Kidney capillary endothelial cell (primary cell): ENCODE measurements around the gene ROR2.

Experiments used
- DNase-seq: peaks from one replicate; pipeline ENCODE4 v3.0.0-alpha.2; 2018; ENCODE audit warnings: low spot score

Gene ROR2

DNA sequence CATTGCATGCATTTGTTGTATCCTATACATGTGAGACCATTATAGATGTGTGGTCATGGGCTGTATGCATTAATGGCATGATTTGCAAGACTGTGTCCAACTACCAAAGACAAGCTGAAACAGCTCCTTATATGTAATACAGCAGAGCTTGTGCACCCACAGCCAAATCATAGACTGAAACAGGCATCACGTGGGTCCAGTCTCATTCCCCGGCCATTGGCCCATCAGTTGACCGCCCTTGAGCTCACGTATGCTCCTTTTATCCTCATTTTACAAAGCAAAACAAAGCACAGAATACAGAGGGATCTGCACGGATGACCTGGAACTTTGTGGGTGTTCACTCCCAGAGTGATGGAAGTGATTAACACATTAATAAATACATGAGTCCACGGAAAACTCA, 109.1 kb downstream of the ROR2 start:
- no peak for DNase-seq

GRCh38 chr9:91840469-91840868, 109.6 kb downstream of the ROR2 start:
- DNase-seq = no peak

DNA sequence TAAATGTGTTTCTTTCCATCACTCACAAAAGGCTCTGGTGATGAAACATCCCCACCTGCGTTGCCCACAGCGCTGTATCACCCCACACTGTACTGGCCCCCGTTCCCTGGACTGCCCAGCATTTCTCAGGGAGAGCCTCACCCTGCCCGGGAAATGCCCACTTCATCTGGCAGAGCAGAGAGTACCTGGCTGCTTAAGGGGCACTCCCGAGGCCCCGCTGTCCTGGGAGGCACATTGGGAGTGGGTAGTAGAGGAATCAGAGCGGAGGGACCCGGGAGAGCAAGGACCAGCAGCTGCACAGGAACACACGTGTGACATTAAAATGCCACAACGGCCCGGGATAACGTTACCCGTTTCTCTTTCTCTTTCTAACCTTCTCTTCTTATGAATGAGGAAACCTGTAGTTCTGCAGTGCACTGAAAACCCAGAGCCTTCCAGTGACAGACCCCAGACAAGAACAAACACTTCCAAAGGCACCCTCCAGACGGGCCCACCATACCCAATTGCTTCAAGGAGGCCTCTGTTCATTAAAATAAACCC, 110.0 kb downstream of the ROR2 start:
- DNase-seq = no peak

- DNase-seq = no peak
These were observed 111.9 kb downstream of the ROR2 start for GRCh38 chr9:91837981-91838731.

GRCh38 chr9:91836515-91836914, 113.5 kb downstream of the ROR2 start:
- DNase-seq = no peak

DNA sequence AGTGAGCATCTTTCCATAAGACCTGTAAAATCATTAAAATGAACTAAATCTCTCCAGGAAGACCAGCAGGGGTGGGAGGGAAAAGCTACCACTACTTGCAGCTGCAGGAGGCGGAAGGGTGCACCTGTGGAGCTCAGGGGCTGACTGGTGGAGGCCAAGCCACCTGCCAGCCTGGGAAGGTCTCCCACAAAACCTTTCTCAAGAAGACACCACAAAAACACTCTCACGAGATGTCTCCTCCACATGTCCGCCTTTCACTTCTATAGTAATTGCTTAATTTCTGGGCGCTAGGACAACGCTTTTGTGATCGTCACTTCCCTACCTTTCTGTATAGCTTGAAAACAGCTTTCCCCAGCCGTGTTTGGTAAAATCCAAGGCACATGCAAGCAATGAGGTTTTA, 114.4 kb downstream of the ROR2 start:
- no peak for DNase-seq

DNA sequence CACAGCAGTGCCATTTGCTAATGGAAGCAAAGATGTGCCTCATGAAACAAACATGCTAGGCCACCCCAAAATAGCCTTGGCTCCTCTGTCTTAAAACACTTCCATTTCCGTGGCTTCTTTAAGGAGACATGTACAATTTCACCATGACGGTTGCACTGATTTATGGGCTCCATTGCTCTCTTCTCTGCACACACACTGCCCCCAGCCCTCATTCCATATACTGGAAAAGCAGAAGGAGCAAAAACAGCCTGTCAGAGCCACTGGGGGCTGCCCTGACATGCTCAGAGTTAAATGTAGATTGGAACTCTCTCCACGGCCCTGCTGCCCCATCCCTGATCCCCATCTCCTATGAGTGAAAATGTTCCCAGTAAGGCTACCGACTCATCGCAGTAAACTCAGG, 114.8 kb downstream of the ROR2 start:
- DNase-seq = no peak

DNA sequence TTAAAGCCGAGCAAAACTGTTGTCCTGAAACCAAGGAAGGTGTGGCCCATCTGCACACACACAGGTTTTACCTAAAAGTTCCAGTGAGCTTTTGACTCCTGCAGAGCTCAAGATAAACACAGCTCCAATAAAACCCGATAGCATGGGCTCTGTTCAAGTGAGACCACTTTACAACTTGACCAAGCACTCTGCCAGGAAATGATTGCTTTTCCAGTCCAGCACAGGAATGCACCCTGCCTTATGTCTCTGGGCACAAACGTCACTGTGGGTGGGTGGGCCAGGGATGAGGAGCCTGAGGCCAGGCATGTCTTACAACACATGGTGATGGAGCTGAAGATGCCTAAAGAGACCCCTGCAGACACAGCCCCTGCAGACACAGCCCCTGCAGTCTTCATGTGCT, 115.3 kb downstream of the ROR2 start:
- no peak for DNase-seq

GRCh38 chr9:91833878-91834255, 116.2 kb downstream of the ROR2 start:
- DNase-seq = no peak

DNA sequence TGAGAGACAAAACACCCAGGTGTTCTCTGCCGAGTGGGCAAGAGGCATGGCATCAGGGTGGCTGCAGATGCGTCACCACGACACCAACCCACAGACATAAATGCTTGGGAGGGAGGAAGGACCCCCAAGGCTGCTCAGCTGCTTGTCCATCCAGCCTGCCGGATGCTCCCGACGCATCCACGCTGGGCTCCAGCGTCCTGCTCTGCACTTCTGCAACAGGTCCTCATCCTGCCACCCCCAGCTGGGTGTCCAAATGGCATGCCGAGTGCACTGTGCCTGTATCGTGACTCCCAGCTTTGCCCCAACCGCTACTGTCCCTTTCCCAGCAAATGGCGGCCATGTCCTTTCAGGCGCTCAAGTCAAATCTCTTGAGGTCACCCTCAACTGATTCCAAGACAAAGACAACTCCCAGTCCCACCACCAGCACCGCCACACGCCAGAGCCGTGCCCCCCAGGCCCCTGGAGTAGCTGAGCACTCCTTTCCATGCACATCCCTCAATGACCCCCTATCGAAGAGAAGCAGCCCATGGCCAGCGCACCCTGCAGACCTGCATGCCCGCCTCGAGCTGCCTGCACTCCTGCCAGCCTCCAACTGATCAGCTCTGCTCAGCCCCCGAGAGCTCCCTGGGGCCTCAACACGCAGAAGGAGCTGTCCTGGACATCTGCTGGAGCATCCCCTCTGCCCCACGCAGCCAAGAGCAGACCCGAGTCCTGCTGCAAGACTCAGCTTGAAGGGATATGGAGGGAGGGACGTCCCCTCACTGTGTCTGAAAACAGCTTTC, 116.7 kb downstream of the ROR2 start:
- no peak for DNase-seq

GRCh38 chr9:91832322-91832721, 117.7 kb downstream of the ROR2 start:
- DNase-seq = no peak

- no peak for DNase-seq
These were observed 124.2 kb downstream of the ROR2 start for GRCh38 chr9:91825866-91826265.

DNA sequence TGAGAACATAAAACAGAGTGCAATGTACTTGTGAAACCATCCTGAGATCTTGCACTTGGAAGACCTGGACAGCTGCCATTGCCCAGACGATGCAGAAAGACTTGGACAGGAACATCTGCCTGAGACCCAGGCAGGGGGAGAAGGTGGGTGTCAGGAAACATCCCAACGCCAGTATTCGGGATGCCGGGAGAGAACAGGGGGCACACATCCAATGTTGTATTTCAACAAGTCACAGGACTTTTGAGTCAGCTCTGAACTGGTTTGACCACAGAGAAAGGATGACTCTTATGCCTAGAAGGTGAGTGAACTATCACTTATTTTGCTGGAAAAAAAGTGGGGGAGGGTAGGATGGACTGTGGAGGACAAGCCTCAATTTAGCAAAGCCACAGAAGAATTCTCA, 124.6 kb downstream of the ROR2 start:
- no peak for DNase-seq

- DNase-seq = no peak
These were observed 125.3 kb downstream of the ROR2 start for GRCh38 chr9:91824601-91825305.

DNA sequence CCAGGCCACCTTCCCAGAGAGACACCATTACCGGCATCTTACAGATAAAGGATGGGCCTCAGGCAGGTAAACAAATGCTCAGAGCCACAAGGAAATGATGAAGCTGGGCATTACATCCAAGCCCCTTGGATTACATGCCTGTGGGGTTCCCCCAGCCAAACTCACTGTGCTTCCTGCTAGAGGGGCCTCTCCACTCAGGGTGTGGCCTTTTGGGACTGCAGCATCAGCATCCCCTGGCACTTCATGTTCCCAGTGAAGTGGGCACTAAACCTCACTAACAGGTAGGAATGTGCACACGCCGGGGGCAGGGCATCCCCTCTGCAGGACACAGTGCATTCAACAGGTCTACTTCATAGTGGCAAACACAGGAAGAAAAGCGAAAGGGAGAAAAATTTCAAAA, 125.9 kb downstream of the ROR2 start:
- no peak for DNase-seq

GRCh38 chr9:91820949-91821880, 128.8 kb downstream of the ROR2 start:
- no peak for DNase-seq

DNA sequence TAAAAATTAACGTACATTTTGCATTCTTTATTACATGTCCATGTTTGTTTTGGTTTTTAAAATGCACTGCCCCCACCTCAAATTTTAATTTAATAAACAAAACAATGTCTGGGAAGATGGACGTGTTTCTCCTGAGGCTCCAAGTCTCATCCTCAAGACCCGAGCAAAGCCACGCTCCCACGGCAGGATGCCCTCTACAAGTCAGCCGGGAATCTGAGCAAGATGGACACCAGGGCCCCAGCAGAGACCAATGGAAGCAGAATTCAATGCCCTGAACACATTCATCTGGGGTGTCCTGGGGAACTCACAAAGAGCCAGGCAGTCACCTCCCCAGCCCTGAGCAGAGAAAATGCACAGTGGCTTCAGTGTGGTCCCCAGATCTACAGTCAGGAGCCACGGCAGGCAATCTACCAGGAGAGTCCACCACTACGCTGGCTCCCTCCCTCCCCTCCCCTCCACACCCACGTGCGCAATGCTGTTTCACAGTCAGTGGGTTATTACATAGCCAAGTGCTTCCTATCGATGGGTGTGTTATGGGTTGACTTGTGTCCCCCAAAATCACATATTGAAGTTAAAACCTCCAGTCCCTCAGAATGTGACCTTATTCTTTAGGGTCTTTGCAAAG, 129.8 kb downstream of the ROR2 start:
- DNase-seq = no peak

DNA sequence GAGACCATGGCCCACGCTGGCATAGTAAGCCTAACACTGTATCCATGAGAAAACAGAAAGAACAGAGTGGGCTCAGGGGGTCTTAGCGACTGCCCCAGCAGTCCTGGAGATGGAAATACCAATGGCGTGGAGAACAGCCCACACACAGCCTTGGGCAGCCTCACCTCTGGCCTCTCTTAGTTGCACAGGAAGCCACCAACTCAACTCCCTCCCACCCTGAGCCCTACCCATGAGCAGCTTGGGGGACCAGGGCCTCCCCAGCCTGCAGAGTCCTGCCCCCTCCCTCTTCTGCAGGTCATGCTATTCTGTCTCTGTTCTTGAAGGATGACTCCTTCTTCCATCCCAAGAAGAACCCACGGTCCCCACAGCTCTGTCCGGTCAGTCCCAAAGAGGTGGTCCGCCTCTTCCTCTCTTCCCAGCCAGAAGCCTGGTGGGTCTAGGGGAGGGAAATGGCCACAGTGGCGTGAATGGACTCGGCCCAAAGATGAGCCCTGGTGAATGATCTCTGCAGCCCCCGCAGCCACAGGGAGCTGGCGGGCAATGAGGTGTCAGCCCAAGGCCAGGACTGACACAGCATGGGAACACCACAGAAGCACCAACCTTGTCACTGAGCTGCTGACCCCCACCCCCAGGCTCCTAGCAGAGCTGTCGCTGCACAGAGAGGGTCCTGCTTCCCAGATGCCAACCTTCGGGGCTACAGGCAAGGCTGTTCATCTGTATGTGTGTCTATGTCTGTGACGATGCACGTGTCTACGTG, 131.2 kb downstream of the ROR2 start:
- no peak for DNase-seq

- no peak for DNase-seq
These were observed 131.8 kb downstream of the ROR2 start for GRCh38 chr9:91818225-91818585.

GRCh38 chr9:91817493-91818224, 132.4 kb downstream of the ROR2 start:
- no peak for DNase-seq
